Measurements from ENCODE around the gene HOXB9.

Gene HOXB9

DNA sequence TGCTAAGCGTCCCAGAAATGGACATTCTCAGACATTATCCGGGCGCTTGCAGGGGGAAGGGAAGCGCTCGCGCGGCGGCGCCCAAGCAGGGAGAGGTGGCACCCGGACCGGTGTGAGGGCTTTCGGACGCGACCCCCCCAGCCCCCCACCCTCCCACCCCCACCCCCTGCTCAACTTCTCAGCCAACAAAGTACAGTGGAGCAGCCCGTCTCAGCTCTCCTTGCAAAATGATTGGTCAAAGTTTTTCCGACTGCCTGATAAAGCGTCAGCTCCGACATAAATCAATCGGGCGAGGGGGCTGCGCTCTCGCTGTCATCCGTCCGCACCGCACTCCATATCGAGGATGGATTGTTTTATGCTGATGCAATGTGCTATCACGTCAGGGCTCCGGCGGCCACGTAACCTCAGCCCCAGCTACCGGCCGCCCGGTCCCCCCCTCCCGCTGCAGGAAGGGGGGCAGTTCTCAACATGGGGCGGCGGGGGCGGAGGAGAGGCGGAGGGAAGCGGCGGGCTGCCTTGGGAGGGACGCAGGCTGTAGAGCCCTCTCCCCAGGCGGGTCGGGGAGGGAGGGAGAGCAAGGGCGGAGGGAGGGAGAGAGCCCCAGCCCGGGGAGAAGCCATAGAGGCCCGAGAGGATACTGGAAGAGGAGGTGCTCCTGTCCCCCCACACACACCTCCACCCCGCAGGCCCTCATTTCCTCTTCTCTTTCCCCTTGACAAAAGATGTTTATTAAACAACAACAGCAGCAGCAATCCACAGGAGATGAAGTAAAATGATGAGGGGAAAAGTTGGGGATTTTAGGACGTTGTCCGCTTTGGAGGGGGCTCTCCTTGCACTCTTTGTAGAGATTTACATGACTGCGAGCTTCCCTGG is at the start of gene HOXB9:
Gene HOXB9 (minus strand): TSS at position 114 of the 873 bp plus-strand sequence. CDS start 89 bp downstream, at position 25.
- DNase-seq (ENCODE audit: low read depth in 1 of 2, low spot score in 1 of 2): no peak

DNA sequence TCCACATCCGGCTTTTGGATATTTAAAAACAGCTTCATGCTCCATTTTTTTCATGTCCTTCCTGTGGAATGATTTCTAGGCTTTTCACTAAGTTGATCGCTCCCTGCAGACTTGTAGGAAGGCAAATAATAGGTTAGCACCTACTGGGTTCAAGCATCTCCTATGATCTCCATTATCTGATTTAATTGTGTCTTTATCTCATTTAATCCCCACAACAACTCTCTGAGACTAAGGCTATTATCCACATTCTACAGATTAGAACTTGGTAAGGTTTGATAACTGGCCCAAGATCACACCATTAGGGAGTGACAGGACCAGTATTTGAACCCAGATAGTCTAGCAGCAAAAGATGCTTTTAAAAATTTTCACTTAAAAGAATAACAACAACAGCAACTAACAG is 46.2 kb upstream of the HOXB9 start:
- no peak for DNase-seq (ENCODE audit: low read depth in 1 of 2, low spot score in 1 of 2)

DNA sequence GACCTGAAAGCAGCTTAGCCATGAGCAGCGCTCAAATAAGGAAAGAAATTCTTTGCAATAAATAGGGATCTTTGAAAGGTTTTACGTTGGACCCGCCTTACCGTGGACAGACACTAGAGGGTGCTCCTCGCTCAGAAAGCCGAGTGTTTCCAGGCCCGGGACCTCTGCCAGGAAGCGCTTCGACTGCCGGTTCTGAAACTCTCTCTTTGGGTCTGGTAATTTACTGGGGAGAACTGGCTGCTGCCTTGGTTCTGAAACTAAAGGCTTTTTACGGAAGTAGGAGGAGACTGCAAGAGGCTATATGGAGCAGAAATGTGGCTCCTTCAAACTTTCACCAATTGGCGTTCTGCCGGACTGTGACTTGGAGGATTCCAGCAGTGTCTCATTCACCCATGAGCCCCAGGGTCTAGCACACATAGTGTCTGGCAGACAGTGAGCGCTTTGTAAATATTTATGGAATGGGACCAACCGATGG is 45.6 kb upstream of the HOXB9 start:
- DNase-seq (ENCODE audit: low read depth in 1 of 2, low spot score in 1 of 2): peak; percentile 44 to 54

DNA sequence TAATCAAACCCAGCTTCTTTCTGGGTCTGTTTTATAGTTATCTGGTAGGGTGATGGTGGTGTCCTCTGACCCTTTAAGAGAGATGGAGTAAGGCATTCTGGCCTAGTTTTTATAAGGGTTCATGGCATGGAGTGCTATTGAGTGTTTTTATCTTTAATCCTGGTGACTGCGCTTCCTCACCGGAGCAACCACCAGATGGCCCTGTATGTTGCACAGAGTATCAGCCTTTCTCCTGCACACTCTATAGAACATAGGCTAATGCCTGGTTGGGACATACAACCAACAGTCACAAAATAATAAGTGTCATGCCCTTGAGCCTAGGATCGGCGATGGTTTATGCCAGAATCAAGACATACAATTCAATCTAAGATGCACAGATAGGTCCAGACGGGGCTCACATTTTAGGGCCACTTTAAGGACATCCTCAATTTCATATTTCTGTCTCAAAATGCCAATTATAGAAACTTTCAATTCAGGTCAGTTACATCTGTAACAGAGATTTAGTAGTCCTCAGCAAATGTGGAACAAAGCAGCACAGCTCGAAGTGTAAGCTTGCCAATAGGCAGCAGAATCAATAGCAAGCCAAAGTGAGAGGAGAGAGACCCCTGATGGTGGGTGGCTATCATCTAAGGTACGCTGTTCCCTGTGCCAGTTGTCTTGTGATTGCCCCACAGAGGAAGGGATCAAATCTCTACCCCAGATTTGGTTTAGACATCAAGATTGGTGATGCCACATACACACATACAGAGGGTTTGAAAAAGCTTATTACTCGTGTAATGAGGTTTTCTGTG is 37.2 kb upstream of the HOXB9 start:
- no peak for DNase-seq (ENCODE audit: low read depth in 1 of 2, low spot score in 1 of 2)

DNA sequence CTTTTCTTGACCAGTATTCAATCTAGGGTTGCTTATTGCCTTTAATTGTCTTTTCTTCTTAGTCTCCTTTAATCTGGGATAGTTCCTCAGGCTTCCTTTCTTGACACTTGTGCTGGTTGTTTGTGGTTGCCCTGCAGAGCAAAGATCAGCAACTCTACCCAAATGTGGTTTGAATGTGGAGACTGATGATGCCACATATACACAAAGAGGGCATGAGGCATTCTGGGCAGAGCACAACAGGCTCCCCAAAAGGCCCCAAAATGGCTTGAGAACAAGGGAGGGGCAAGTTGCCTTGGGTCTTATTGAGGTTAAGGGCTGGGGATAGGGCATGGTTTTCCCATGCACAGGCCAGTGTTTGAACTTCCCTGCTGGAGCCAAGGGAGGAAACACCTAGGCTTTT is 29.8 kb upstream of the HOXB9 start:
- DNase-seq (ENCODE audit: low read depth in 1 of 2, low spot score in 1 of 2): no peak

DNA sequence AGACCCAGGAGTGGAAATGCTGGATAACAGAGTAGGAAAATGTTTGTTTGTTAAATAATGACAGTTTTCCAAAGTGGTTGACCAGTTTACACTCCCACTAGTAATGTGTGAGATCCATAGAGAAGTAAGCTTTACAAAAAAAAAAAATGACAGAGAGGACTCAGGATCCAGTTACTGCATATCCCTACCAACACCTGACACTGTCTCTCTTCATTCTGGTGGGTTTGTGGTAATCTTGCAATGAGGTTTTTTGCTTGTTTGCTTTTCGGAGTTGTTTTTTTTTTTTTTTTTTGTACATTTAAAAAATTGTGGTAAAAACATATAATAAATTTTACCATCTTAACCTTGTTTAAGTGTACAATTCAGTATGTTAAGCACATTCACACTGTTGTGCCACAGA is 23.6 kb upstream of the HOXB9 start:
- DNase-seq (ENCODE audit: low read depth in 1 of 2, low spot score in 1 of 2): no peak

DNA sequence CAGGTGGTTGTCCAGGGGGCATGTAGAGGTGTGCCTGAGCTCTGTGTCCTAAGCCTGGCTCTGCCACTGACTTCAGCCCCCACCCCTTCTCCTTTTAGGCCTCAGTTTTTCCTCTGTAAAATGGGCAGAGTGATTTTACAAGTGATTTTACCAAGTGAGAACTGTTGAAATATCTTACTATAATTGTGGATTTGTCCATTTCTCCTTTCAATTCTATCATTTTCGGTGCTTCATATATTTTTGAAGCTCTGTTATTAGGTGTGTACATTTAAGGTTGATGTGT is 21.7 kb upstream of the HOXB9 start:
- no peak for DNase-seq (ENCODE audit: low read depth in 1 of 2, low spot score in 1 of 2)

DNA sequence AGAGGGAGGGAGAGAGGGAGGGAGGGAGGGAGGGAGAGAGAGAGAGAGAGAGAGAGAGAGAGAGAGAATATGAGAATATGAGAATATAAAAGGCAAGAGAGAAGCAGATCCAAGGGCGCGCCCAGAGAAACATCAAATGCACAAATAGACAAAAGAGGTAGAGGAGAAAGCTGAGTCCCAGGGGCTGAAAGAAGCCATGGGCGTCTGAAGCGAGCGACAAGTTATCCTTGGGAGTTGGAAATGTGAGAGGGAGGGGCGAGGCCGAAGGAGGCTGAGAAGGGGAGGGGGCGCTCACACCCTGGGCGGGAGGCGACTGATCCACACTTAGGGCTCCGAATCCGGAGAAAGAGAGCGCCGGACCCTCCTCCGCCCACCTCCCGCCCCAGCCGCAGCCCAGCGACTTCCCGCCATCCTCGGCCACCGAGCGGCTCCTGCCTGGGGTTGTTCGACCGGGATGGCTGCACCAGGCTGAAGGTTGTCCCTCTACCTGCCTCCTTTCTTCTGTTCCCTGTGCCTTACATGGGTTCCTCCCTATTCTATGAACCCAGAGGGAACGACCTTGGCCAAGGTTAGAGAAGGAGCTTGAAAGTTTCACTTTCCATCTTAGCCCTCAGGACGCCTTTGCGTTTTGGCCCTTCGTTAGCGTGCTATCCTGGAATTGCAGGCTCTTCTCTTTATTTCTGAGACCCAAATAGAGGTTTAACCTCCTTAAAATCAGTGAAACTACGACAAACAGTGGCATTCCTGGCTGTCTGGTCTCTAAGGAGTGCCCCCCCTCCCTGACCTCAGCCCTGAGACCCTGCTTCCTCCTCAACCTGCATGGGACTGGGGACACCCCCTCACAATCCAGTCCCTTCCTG is 21.2 kb upstream of the HOXB9 start:
- DNase-seq (ENCODE audit: low read depth in 1 of 2, low spot score in 1 of 2): no peak

DNA sequence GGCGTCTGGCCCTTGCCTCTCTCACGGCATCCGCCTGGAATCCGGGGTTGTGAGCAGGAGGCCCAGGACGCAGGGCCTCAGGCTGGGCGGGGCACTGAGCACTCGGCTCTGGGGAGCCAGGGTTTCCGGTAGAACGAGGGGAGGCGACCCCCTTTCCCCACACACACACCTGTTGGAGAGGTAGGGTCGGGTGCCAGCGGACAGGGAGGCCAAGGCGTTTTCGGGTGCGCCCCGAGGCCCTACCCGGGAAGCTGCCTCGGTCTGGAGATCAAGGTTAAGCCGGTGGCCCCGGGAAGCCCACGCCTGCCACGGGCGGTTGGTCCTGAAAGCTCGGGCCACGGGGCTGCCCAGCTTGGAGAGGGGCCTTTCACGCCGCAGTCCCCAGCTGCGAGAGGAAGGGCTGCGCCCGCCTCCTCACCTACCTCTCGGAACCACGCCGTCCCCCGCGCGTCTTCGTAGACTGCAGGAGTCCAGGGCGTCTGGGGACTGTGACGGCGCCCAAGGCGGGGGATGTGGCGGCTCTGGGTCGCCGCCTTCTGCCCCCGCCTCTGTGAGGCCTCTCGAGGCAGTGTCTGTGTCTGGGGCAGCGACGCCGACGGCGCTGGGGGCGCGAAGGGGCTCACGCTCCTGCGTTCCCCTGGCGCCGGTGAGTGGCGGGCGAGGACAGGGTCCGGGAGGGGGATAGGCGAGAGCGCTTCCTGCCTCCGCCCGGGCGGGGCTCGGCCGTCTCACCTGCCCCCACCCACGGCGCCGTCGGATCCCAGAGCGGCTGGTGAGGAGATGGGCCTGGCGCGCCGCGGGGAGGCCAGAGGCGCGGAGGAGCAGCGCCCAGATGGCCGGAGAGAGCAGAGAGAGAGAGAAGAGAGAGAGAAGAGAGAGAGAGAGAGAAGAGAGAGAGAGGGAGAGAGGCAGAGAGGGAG is 20.3 kb upstream of the HOXB9 start:
- DNase-seq (ENCODE audit: low read depth in 1 of 2, low spot score in 1 of 2): no peak

DNA sequence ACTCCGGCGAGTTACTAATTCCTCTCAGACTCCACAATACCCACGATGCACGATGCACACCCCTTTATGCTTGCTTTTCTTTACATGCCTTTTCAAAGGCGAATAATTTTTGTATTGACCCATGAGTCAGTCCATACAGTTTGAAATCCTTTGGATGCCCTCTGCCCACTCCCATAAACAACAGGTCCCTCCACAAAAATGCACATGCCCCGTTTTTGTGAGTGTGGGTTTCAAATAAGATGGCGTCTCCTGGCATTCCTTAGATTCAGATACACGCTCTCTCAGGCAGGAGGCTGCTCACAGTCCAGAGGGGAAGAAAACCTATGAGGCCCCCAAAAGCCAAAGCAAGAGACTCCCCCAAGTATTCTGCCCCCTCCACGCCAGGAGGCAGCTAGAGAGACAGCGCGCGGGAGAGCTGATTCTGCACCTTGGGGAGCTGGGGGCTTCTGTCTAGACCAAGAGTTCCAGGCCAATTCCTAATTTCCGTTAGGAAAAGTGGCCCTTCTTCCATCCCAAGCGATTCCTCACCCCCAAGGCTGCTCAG is 19.6 kb upstream of the HOXB9 start:
- no peak for DNase-seq (ENCODE audit: low read depth in 1 of 2, low spot score in 1 of 2)

DNA sequence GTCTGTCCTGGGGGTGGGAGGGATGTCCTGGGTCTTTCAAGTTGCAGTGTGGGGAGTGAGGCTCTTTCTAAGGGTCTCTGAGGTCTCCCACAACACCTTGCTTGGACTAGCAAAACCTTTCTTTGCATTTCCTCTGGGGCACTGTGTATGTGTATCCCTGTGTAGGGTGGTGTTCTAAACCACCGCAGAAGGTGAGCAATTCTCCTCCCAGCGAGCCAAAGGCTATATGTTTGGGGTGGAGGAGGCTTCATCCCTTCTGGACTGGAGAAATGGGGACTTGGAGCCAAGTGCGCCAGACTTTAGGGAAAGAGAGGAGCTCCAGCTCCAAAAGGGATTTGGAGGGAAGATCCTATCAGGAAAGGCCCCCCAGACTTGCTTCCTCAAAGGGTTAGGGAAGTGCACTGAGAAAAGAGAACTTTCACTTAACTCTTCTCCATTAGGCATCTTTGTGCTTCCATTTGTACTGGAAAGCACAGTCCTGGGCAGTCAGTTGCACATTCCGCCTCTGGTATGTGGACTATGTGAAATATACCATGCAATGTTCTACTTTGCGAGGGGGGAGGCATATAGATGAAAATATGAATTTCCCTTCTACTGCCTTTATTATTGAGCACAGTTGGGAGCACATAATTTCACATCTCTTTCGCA is 18.9 kb upstream of the HOXB9 start:
- no peak for DNase-seq (ENCODE audit: low read depth in 1 of 2, low spot score in 1 of 2)

DNA sequence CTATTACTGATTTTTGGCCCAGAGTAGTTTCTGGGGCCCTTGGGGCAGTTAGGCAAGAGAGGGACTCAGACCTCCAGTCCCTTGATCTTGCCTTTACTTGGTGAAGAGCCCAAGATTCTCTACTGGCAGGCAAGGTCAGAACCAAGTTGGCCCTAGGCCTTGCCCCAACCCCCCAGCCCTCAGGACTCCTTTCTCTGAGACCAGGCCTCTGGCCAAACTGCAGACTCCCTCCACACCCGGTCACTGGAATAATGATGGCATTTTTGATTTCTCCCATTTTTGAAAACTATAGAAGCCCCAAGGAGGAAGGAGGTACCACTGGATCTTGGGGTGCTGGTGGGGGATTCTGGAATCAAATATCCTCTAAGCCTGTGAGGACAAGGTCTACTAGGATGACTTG is 18.0 kb upstream of the HOXB9 start:
- DNase-seq (ENCODE audit: low read depth in 1 of 2, low spot score in 1 of 2): no peak

DNA sequence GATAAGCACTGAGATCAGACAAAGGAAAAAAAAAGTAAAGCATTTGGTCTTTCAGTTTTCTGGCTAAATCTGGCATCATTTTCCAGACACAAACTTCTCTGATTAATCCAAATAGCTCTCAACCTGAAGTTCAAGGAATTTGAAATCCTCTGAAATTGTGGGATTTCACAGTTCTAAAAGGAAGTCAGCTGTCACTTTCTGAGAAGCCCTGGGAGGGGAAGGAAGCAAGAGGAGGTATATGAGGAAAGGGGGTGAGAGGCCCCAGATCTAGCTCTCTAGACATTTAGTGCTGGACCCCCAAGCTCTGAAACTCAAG is 17.5 kb upstream of the HOXB9 start:
- no peak for DNase-seq (ENCODE audit: low read depth in 1 of 2, low spot score in 1 of 2)

DNA sequence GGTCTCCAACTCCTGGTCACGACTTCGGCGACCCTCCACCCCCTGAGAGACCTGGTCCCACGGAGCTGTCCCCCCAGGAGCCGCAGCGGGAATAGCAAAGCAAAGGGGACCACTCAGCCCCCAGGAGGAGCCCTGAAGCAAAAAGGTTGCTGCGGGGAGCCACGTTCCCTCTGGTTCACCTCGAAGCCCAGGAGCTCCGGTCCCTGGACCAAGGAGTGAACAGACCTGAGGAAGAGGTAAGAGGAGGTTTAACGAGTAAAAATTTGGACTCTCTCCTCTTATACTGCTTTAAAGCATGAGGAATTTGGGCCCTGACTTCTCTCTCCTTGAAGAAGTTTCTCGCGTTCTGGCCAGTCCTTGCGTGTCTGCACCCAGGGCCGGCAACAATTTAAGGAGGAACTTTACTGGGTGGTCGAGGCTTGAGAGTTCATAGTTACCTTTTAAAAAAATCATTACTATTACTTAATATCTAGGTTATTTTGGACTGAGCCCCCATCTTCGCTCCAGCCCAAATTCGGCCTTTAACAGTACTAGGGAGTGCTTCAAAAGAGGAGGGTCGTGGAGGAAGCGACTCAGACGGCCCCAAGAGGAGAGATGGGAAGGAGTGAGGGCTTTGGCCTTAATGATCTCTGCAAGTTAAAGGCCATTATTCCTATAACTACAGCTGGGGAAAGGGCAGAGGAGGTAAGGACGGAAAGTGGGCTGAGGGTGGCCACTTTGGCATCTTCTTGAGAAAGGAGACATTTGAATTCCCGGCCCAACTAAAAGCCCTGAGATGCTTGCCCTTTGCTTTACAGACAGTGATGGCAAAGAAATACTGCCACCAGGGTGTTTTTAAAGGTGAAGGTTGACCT is 16.9 kb upstream of the HOXB9 start:
- DNase-seq (ENCODE audit: low read depth in 1 of 2, low spot score in 1 of 2): no peak

DNA sequence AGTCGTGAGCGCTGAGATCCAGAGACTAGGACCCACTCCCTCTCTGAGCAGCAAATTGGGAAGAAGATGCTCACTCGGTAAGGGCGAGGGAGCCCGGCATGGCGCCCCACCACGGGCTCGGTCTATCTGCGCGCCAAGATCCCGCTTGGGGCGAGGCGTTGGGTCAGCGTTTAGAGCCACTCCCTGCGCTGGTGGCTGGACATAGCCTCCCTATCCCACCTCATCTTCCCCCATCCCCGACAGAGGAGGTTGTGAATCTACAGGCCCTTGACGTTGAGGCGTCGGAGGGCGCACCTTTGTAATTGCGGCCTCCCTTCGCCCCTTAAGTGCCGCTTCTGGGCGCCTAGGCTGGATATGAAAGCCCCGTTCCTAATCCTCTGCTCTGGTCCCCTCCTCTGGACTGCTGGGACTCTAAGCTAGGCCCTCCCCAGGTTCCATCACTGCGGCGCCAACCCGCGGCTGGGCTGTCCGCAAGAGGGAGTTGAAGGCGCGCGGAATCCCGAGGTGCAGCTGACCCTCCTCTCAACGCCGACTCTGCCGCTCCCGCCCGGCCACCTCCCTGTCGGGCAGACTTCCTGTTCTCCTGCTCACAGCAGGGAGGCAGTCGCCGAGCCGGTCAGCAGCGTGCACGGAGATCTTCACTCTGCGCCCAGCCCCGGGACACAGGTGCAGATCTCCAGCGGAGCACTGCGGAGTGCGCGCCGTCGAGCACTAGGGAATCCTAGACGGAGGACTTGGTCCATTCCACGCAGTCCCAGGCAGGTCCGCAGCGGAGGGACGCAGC is 16.1 kb upstream of the HOXB9 start:
- DNase-seq (ENCODE audit: low read depth in 1 of 2, low spot score in 1 of 2): no peak

DNA sequence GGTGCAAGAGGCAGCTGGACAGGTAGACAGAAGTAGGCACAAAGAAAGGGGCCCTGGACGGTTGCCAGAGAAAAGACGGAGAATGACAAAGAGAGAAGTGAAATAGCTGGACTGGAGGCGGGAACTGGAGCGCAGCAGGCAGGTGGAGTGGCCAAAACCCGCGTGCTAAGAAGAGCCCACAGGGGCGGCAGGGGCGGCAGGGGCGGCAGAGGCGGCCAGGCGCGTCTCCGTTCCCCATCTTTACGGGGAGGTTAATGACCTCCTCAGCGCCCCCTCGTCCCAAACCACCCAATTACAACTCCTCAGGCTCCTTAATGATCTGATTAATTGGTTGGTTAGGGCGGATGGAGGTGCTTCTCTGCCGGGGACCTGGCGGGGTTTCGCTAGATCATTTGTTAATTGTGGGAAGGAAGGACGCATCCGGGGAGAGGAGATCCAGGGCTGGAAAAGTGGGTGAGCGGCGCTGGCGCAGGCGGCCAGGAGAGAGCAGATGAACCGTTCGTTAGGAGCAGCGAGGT is 15.4 kb upstream of the HOXB9 start:
- DNase-seq (ENCODE audit: low read depth in 1 of 2, low spot score in 1 of 2): no peak

DNA sequence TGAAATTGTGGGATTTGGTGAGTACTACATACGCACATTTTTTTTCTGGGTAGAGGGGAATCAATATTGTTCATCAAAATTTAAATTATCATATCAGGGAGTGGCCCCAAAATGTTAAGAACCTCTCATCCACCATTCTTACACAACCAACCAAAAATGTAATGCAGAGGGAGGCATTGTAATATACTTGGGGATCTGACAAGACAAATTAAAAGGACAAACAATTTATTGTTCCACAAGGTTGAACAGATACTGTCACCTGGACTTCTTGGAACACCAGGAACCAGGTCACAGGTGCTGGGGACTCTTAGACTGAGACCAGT is 14.7 kb upstream of the HOXB9 start:
- no peak for DNase-seq (ENCODE audit: low read depth in 1 of 2, low spot score in 1 of 2)
